Activated CD4-positive, CD25-positive, alpha-beta regulatory T cell (primary cell): Measurements from ENCODE around the gene MDC1.
A peak's percentile ranks its signal among the peaks of the same experiment; 100 is the strongest.
"Not testable (repeated sequence)": the region's sequence is repeated elsewhere in the genome, so short reads cannot be mapped to it uniquely, and the experiment has no call there.

Experiments used
- DNase-seq, 4 experiments: peaks; one replicate each; lab custom pipeline; 2025; lab: John Stamatoyannopoulos, UW

Gene MDC1

GRCh38 chr6:30683183-30683979 lies 33.7 kb downstream of the MDC1 start:
- DNase-seq = no peak

- peak; percentile 52 to 91 (median 75) for DNase-seq
Observed at GRCh38 chr6:30682143-30683117, 34.7 kb downstream of the MDC1 start.

- DNase-seq = no peak
Observed at GRCh38 chr6:30681766-30682142, 35.3 kb downstream of the MDC1 start.

- no peak for DNase-seq
Observed at GRCh38 chr6:30679765-30680535, 37.1 kb downstream of the MDC1 start.

GRCh38 chr6:30678964-30679726 lies 37.9 kb downstream of the MDC1 start:
- peak; percentile 86 to 93 (median 90) for DNase-seq

- no peak for DNase-seq
Observed at GRCh38 chr6:30676660-30677285, 40.3 kb downstream of the MDC1 start.

- DNase-seq = peak; percentile 72 to 87 (median 80)
Observed at GRCh38 chr6:30672445-30673253, 44.4 kb downstream of the MDC1 start, which contains the start of gene DHX16. Gene DHX16, minus strand, starts transcription at chr6:30673006. Its CDS starts 165 bp downstream, at chr6:30672841.

- DNase-seq = no peak
Observed at GRCh38 chr6:30670760-30671527, 46.1 kb downstream of the MDC1 start.

GRCh38 chr6:30666300-30666699 lies 50.8 kb downstream of the MDC1 start:
- DNase-seq = not testable (repeated sequence)

- no peak for DNase-seq
Observed at GRCh38 chr6:30664994-30665767, 51.9 kb downstream of the MDC1 start.

- DNase-seq = not testable (repeated sequence)
Observed at GRCh38 chr6:30657922-30658321, 59.2 kb downstream of the MDC1 start.

GRCh38 chr6:30657454-30657853 lies 59.6 kb downstream of the MDC1 start:
- no peak for DNase-seq

GRCh38 chr6:30656513-30656912 lies 60.6 kb downstream of the MDC1 start:
- no peak for DNase-seq

GRCh38 chr6:30655743-30656094 lies 61.4 kb downstream of the MDC1 start:
- no peak for DNase-seq

- DNase-seq = no peak
Observed at GRCh38 chr6:30654798-30655742, 62.0 kb downstream of the MDC1 start.

GRCh38 chr6:30651143-30651542 lies 65.9 kb downstream of the MDC1 start:
- no peak for DNase-seq
